ENCODE data around the gene CAMTA1. TPM values are rescaled to one million over a fixed set of nuclear protein-coding genes. Genes with fewer than 3 reads are reported as not detected.

Gene CAMTA1
- total RNA-seq, 1 donor from 2014 or later = 62.9 TPM

- no peak overlapping the region for H3K27ac ChIP-seq
- intact Hi-C loops (cut with DNase I) = no loop called here
- H3K36me3 ChIP-seq = no peaks in the 10 kb centered on the region
- no peak overlapping the region for H3K4me3 ChIP-seq
- DNase-seq (ENCODE audit: extremely low spot score in 2 of 2) = no peak
- no peaks in the 10 kb centered on the region for H3K27me3 ChIP-seq
- no peaks in the 10 kb centered on the region for H3K9me3 ChIP-seq
- peaks cover 4% of the 10 kb centered on the region for H3K4me1 ChIP-seq
- TF ChIP-seq POLR2A (IDR thresholded peaks at IDR 0.05) (no peak), CTCF (IDR thresholded peaks at IDR 0.05) (no peak), POLR2AphosphoS5 (IDR thresholded peaks at IDR 0.05; ENCODE audit: insufficient read depth in 1 of 2, low read depth in 1 of 2) (no peak)
These were observed 968.4 kb downstream of the CAMTA1 start for GRCh38 chr1:7753641-7754040.

DNA sequence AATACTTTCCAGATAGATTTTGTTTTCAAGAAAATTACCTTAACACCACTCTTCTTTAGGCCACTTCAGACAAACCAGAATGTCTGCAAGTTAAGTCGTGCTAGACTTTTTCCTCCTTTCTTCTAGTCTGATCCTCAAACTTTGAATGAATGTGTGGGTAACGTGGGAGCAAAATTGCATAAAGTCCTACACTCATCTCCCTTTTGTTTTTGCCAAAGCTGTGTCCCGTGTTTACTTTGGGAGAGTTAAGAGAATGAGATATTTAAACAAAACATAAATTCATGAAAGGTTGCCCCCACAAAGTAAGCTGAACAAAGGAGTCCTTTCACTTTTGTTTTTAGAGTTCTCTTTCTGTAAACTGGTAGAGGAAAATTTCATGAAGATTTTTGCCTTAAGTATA, 969.0 kb downstream of the CAMTA1 start:
- intact Hi-C loops (cut with DNase I) = no loop called here
- no peak overlapping the region for H3K27ac ChIP-seq
- no peaks in the 10 kb centered on the region for H3K9me3 ChIP-seq
- no peaks in the 10 kb centered on the region for H3K27me3 ChIP-seq
- H3K36me3 ChIP-seq = no peaks in the 10 kb centered on the region
- H3K4me3 ChIP-seq = no peak overlapping the region
- peaks cover 4% of the 10 kb centered on the region for H3K4me1 ChIP-seq
- no peak for DNase-seq (ENCODE audit: extremely low spot score in 2 of 2)
- no peak for TF ChIP-seq POLR2AphosphoS5 (IDR thresholded peaks at IDR 0.05; ENCODE audit: insufficient read depth in 1 of 2, low read depth in 1 of 2)
- TF ChIP-seq POLR2A (IDR thresholded peaks at IDR 0.05) = no peak
- TF ChIP-seq CTCF (IDR thresholded peaks at IDR 0.05) = no peak

- Histone ChIP-seq H3K27me3 (no peaks in the 10 kb centered on the region), H3K9me3 (no peaks in the 10 kb centered on the region), H3K4me1 (peaks cover 4% of the 10 kb centered on the region), H3K4me3 (no peak overlapping the region), H3K36me3 (no peaks in the 10 kb centered on the region), H3K27ac (no peak overlapping the region)
- intact Hi-C loops (cut with DNase I) = no loop called here
- TF ChIP-seq POLR2A (IDR thresholded peaks at IDR 0.05) = no peak
- no peak for TF ChIP-seq CTCF (IDR thresholded peaks at IDR 0.05)
- no peak for TF ChIP-seq POLR2AphosphoS5 (IDR thresholded peaks at IDR 0.05; ENCODE audit: insufficient read depth in 1 of 2, low read depth in 1 of 2)
- DNase-seq (ENCODE audit: extremely low spot score in 2 of 2) = no peak
These were observed 970.2 kb downstream of the CAMTA1 start for GRCh38 chr1:7755448-7755847.

DNA sequence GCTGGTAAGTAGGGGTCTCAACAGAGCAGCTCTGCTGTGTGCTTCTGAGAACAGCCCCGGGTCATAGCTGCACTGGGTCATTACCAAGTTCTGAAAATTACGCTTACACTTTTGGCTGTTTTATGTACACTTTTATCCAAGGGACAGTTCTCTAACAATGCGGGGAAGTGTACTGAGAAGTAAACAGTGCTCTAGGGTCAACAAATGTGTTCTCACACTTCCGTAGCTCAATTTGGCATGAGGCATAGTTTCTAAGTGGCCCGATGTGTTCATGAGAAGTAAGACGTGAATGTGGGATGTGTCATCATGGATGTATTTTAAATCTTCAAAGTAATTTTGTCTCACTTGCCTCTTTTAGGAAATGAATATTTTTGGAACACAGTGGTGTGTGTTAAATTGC, 975.0 kb downstream of the CAMTA1 start:
- Histone ChIP-seq H3K4me3 (no peak overlapping the region), H3K27ac (no peak overlapping the region), H3K36me3 (no peaks in the 10 kb centered on the region), H3K27me3 (no peaks in the 10 kb centered on the region), H3K4me1 (no peaks in the 10 kb centered on the region), H3K9me3 (no peaks in the 10 kb centered on the region)
- no peak for DNase-seq (ENCODE audit: extremely low spot score in 2 of 2)
- TF ChIP-seq POLR2AphosphoS5 (IDR thresholded peaks at IDR 0.05; ENCODE audit: insufficient read depth in 1 of 2, low read depth in 1 of 2) = no peak
- TF ChIP-seq POLR2A (IDR thresholded peaks at IDR 0.05) = no peak
- no peak for TF ChIP-seq CTCF (IDR thresholded peaks at IDR 0.05)
- intact Hi-C loops (cut with DNase I) = no loop called here

- H3K9me3 ChIP-seq = no peaks in the 10 kb centered on the region
- H3K36me3 ChIP-seq = no peaks in the 10 kb centered on the region
- H3K27me3 ChIP-seq = no peaks in the 10 kb centered on the region
- intact Hi-C loops (cut with DNase I) = no loop called here
- H3K4me3 ChIP-seq = no peak overlapping the region
- no peaks in the 10 kb centered on the region for H3K4me1 ChIP-seq
- TF ChIP-seq POLR2AphosphoS5 (IDR thresholded peaks at IDR 0.05; ENCODE audit: insufficient read depth in 1 of 2, low read depth in 1 of 2) (no peak), CTCF (IDR thresholded peaks at IDR 0.05) (no peak), POLR2A (IDR thresholded peaks at IDR 0.05) (no peak)
- DNase-seq (ENCODE audit: extremely low spot score in 2 of 2) = no peak
- H3K27ac ChIP-seq = no peak overlapping the region
These were observed 975.8 kb downstream of the CAMTA1 start for GRCh38 chr1:7761103-7761502.
